HG03045 (cell line): ENCODE data around the gene MTURN.

Experiments used
- ATAC-seq: cut with Tn5 transposase; IDR thresholded peaks from one replicate; pipeline ENCODE4 v1.9.1; 2021; ENCODE audit warnings: mild to moderate bottlenecking, moderate library complexity; ENCODE audit not compliant: unreplicated experiment

The MTURN gene

GRCh38 chr7:30135301-30136116 lies 723 bp downstream of the MTURN start:
- peak; percentile 16 for ATAC-seq

- no peak for ATAC-seq
These were observed 1.4 kb downstream of the MTURN start for GRCh38 chr7:30136117-30136731.

GRCh38 chr7:30136743-30137485 lies 2.1 kb downstream of the MTURN start:
- no peak for ATAC-seq

GRCh38 chr7:30139836-30140384 lies 5.1 kb downstream of the MTURN start:
- ATAC-seq, result no peak

GRCh38 chr7:30140456-30140855 lies 5.7 kb downstream of the MTURN start:
- no peak for ATAC-seq

GRCh38 chr7:30142710-30143109 lies 7.9 kb downstream of the MTURN start:
- no peak for ATAC-seq

- ATAC-seq, result no peak
These were observed 9.0 kb downstream of the MTURN start for GRCh38 chr7:30143748-30144251.

GRCh38 chr7:30144657-30145306 lies 10.0 kb downstream of the MTURN start:
- ATAC-seq, result no peak

GRCh38 chr7:30145426-30145970 lies 10.7 kb downstream of the MTURN start:
- no peak for ATAC-seq

GRCh38 chr7:30146127-30146612 lies 11.4 kb downstream of the MTURN start:
- ATAC-seq, result no peak

GRCh38 chr7:30147223-30147622 lies 12.4 kb downstream of the MTURN start:
- no peak for ATAC-seq

GRCh38 chr7:30147785-30148184 lies 13.0 kb downstream of the MTURN start:
- no peak for ATAC-seq

GRCh38 chr7:30148426-30148825 lies 13.6 kb downstream of the MTURN start:
- ATAC-seq, result no peak

- ATAC-seq, result no peak
These were observed 14.2 kb downstream of the MTURN start for GRCh38 chr7:30148951-30149459.

GRCh38 chr7:30149640-30150272 lies 15.0 kb downstream of the MTURN start:
- ATAC-seq, result no peak

GRCh38 chr7:30150711-30151110 lies 15.9 kb downstream of the MTURN start:
- no peak for ATAC-seq

GRCh38 chr7:30154111-30154587 lies 19.4 kb downstream of the MTURN start:
- ATAC-seq, result no peak

GRCh38 chr7:30155481-30155880 lies 20.7 kb downstream of the MTURN start:
- no peak for ATAC-seq

- no peak for ATAC-seq
These were observed 22.4 kb downstream of the MTURN start for GRCh38 chr7:30157204-30157603.
